Ishikawa (cell line): ENCODE results near the gene ARMC9.

Experiments
- CEBPB ChIP-seq: IDR thresholded peaks from 2 replicates; pipeline ENCODE4 v1.6.1; 2012
- CREB1 ChIP-seq: IDR thresholded peaks from 2 replicates; pipeline ENCODE4 v1.6.1; 2012; ENCODE audit warnings: low read depth
- EGR1 ChIP-seq: IDR thresholded peaks from 2 replicates; pipeline ENCODE4 v1.6.1; 2012
- EP300 ChIP-seq: IDR thresholded peaks from 2 replicates; pipeline ENCODE4 v1.6.1; 2012; ENCODE audit warnings: borderline replicate concordance
- FOXM1 ChIP-seq: IDR thresholded peaks from 2 replicates; pipeline ENCODE4 v1.6.1; 2012; ENCODE audit warnings: low read depth, borderline replicate concordance
- MAX ChIP-seq: IDR thresholded peaks from 2 replicates; pipeline ENCODE4 v1.6.1; 2012
- NFIC ChIP-seq: IDR thresholded peaks from 2 replicates; pipeline ENCODE4 v1.6.1; 2012
- RAD21 ChIP-seq: IDR thresholded peaks from 2 replicates; pipeline ENCODE4 v1.6.1; 2012; ENCODE audit warnings: low read depth
- REST ChIP-seq: IDR thresholded peaks from 2 replicates; pipeline ENCODE4 v1.6.1; 2012; ENCODE audit warnings: low read depth, mild to moderate bottlenecking
- TAF1 ChIP-seq: IDR thresholded peaks from 2 replicates; pipeline ENCODE4 v1.6.1; 2012; ENCODE audit warnings: low read depth, mild to moderate bottlenecking
- TCF12 ChIP-seq: IDR thresholded peaks from 2 replicates; pipeline ENCODE4 v1.6.1; 2012; ENCODE audit warnings: low read depth
- TEAD4 ChIP-seq: IDR thresholded peaks from 2 replicates; pipeline ENCODE4 v1.6.1; 2012
- USF1 ChIP-seq: IDR thresholded peaks from 2 replicates; pipeline ENCODE4 v1.6.1; 2012
- YY1 ChIP-seq: IDR thresholded peaks from 2 replicates; pipeline ENCODE4 v1.6.1; 2012; ENCODE audit warnings: low read depth
- ZBTB7A ChIP-seq: IDR thresholded peaks from 2 replicates; pipeline ENCODE4 v1.6.1; 2012; ENCODE audit warnings: low read depth

ARMC9 gene

GRCh38 chr2:231334981-231335380 lies 136.6 kb downstream of the ARMC9 start:
- TF ChIP-seq CREB1 (no peak), ZBTB7A (no peak), YY1 (no peak), TEAD4 (no peak), MAX (no peak), FOXM1 (no peak), TCF12 (no peak), REST (no peak), RAD21 (no peak), TAF1 (no peak), EGR1 (no peak), CEBPB (no peak), EP300 (no peak), NFIC (no peak), USF1 (no peak)

DNA sequence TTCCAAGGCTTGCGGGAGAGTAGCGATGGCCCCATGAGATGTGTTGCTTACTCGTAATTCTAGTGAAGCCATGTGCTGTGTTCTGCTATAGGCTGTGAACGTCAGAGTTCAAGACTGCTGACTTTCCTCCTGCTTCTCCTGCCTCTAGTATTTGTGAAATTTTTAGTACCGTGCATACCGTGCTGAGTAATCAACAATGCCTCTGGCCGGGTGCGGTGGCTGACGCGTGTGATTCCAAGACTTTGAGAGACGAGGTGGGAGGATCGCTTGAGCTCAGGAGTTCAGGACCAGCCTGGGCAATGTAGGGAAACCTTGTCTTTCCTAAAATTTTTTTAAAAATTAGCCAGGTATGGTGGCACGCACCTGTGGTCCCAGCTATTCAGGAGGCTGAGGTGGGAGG lies 137.2 kb downstream of the ARMC9 start:
- TF ChIP-seq RAD21: no peak
- no peak for TF ChIP-seq ZBTB7A
- no peak for TF ChIP-seq TCF12
- TF ChIP-seq EP300: no peak
- no peak for TF ChIP-seq NFIC
- no peak for TF ChIP-seq CEBPB
- no peak for TF ChIP-seq MAX
- TF ChIP-seq TAF1: no peak
- TF ChIP-seq EGR1: no peak
- no peak for TF ChIP-seq USF1

- TF ChIP-seq TCF12 (no peak), ZBTB7A (no peak), RAD21 (no peak), CEBPB (no peak), EP300 (no peak), YY1 (no peak), CREB1 (no peak), NFIC (no peak), REST (no peak)
Measured at GRCh38 chr2:231336236-231336635, 137.8 kb downstream of the ARMC9 start.

DNA sequence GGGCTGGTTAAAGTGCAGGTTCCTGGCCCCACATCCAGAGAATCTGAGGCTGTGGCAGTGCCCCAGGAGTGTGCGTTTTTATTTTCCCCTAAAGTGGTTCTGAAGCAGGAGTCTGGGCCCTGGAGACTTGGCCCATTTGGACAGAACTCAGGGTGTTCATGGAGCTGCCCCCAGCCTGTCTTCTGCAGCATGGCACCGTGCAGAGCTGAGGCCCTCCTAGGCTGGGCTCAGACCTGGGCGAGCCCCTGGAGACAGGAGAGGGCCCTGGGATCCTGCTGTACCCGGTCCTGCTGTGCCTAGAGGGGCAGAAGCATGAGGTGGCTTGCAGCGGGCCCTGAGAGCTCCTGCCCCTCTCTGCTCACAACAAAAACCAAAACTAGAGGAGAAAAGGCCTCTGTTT lies 138.3 kb downstream of the ARMC9 start:
- TF ChIP-seq FOXM1 (no peak), CEBPB (no peak), RAD21 (no peak), EGR1 (no peak), TEAD4 (no peak), USF1 (no peak), REST (no peak), CREB1 (no peak), TCF12 (no peak), TAF1 (no peak), EP300 (no peak), MAX (no peak)
